Measurements from ENCODE around the gene COL4A5. TPM values are rescaled to one million over a fixed set of nuclear protein-coding genes. Genes with fewer than 3 reads are reported as not detected.

The COL4A5 gene
- total RNA-seq, 2 experiments from 2014 or later = not detected

DNA sequence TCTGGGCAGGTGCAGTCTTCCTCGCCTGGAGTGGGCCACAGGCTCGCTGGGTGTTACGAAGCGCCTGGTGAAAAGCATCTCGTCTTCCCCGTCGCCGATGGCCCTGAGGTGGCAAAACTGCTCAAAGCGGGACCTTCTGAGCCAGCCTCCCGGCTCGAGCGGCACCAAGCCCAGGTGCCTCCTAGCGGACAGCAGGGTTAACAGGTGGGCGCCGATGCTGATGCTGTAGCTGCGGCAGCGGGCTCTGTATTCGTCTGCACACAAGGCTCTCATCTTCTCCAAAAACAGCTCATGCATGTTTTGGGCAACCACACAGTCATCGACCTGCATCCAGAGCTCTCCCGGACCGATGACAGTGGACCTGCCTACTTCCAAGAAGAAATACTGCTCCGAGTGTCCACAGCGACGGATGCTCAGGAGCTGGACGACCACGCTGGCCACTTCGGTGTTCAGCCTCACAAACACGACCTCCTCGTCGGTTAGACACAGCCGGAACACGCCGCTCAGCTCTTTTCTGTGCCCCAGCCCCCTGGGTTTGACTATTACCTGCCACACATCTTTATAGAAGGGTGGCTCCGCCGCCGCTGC is 295.5 kb downstream of the COL4A5 start:
- Mint-ChIP-seq H3K4me1 (no peaks in the 10 kb centered on the region), H3K4me3 (no peak overlapping the region), H3K9me3 (ENCODE audit: low read depth) (no peaks in the 10 kb centered on the region), H3K36me3 (ENCODE audit: low read depth) (no peaks in the 10 kb centered on the region), H3K27me3 (peaks cover 26% of the 10 kb centered on the region), H3K27ac (no peak overlapping the region)
- CTCF ChIA-PET = interaction anchor here (0.6 kb wide), 1 partner anchor 561 kb away, joined by 4 read pairs; no protein-coding TSS in a partner anchor
- DNase-seq = peak; percentile 24
- POLR2A ChIA-PET = no interaction called here
- intact Hi-C loops (cut with DNase I, micrococcal nuclease) = loop anchor here in 1 of 2 experiments (10.0 kb wide), 1 partner anchor 1150 kb away; no protein-coding TSS in a partner anchor
- ATAC-seq = no peak

GRCh38 chrX:108735679-108736508 is 296.3 kb downstream of the COL4A5 start:
- no peak overlapping the region for H3K4me3 Mint-ChIP-seq

GRCh38 chrX:108736509-108737479 is 297.2 kb downstream of the COL4A5 start, which contains the start of gene IRS4:
IRS4 (minus strand) TSS chrX:108736563.
- no peak for ATAC-seq
- peak; percentile 5 for DNase-seq
- H3K4me1 Mint-ChIP-seq = no peaks in the 10 kb centered on the region
- H3K27me3 Mint-ChIP-seq = peaks cover 24% of the 10 kb centered on the region
- POLR2A ChIA-PET = no interaction called here
- CTCF ChIA-PET = no interaction called here
- H3K36me3 Mint-ChIP-seq (ENCODE audit: low read depth) = no peaks in the 10 kb centered on the region
- no peak within 1 kb of the TSS for H3K27ac Mint-ChIP-seq
- no peak within 1 kb of the TSS for H3K4me3 Mint-ChIP-seq
- H3K9me3 Mint-ChIP-seq (ENCODE audit: low read depth) = no peaks in the 10 kb centered on the region
- intact Hi-C loops (cut with DNase I, micrococcal nuclease) = loop anchor here in 1 of 2 experiments (10.0 kb wide), 1 partner anchor 1148 kb away; no protein-coding TSS in a partner anchor

More at GRCh38 chrX:108735679-108736508, 296.3 kb downstream of the COL4A5 start:
- H3K4me1 Mint-ChIP-seq = no peaks in the 10 kb centered on the region
- H3K36me3 Mint-ChIP-seq (ENCODE audit: low read depth) = no peaks in the 10 kb centered on the region
- H3K9me3 Mint-ChIP-seq (ENCODE audit: low read depth) = no peaks in the 10 kb centered on the region
- intact Hi-C loops (cut with DNase I, micrococcal nuclease) = loop anchor here in 1 of 2 experiments (10.0 kb wide), 1 partner anchor 1149 kb away; no protein-coding TSS in a partner anchor
- H3K27me3 Mint-ChIP-seq = peaks cover 24% of the 10 kb centered on the region
- H3K27ac Mint-ChIP-seq = no peak overlapping the region
- DNase-seq = no peak
- ATAC-seq = no peak
- CTCF ChIA-PET = interaction anchor here (0.6 kb wide), 1 partner anchor 562 kb away, joined by 4 read pairs; no protein-coding TSS in a partner anchor
- POLR2A ChIA-PET = no interaction called here

GRCh38 chrX:108737754-108738153 is 298.1 kb downstream of the COL4A5 start:
- H3K4me3 Mint-ChIP-seq = no peak overlapping the region

DNA sequence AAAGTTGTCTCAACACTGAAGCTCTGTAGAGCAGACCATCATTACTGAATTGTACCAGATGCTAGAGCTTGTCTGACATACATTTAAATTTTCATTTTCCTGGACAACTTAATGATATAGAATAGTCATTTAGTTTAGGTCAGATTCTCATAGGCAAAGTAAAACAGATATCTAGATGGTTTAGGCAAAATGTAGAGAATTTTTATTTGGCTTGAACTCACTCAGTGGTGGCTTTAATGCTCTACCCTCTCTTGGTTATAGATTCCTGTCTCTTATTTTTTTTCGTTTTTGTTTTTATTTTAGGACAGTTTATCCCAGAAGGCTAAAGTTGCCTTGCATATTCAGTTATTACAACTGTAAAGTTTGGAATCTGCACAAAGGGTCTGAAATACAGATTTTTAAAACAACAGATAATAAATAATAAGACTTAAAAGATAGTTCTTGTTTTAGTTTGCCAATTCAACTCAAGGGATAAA is 300.7 kb downstream of the COL4A5 start:
- no peak for DNase-seq
- H3K36me3 Mint-ChIP-seq (ENCODE audit: low read depth) = no peaks in the 10 kb centered on the region
- intact Hi-C loops (cut with DNase I, micrococcal nuclease) = loop anchor here in 1 of 2 experiments (10.0 kb wide), 1 partner anchor 296 kb away; no protein-coding TSS in a partner anchor
- peaks cover 12% of the 10 kb centered on the region for H3K27me3 Mint-ChIP-seq
- POLR2A ChIA-PET = no interaction called here
- H3K27ac Mint-ChIP-seq = no peak overlapping the region
- no peak overlapping the region for H3K4me3 Mint-ChIP-seq
- CTCF ChIA-PET = no interaction called here
- no peaks in the 10 kb centered on the region for H3K4me1 Mint-ChIP-seq
- no peak for ATAC-seq
- no peaks in the 10 kb centered on the region for H3K9me3 Mint-ChIP-seq (ENCODE audit: low read depth)

More at GRCh38 chrX:108737754-108738153, 298.1 kb downstream of the COL4A5 start:
- no peaks in the 10 kb centered on the region for H3K36me3 Mint-ChIP-seq (ENCODE audit: low read depth)
- ChIA-PET POLR2A (no interaction called here), CTCF (no interaction called here)
- no peak overlapping the region for H3K27ac Mint-ChIP-seq
- H3K9me3 Mint-ChIP-seq (ENCODE audit: low read depth) = no peaks in the 10 kb centered on the region
- DNase-seq (no peak), ATAC-seq (no peak)
- peaks cover 25% of the 10 kb centered on the region for H3K27me3 Mint-ChIP-seq
- intact Hi-C loops (cut with DNase I, micrococcal nuclease) = loop anchor here in 1 of 2 experiments (10.0 kb wide), 1 partner anchor 1147 kb away; no protein-coding TSS in a partner anchor
- H3K4me1 Mint-ChIP-seq = no peaks in the 10 kb centered on the region

Other genes starting within 250 kb of the COL4A5 start
- not detected for gene COL4A6, start 1.4 kb upstream of the COL4A5 start, total RNA-seq